ENCODE data around the gene ECHDC3.

Gene ECHDC3

DNA sequence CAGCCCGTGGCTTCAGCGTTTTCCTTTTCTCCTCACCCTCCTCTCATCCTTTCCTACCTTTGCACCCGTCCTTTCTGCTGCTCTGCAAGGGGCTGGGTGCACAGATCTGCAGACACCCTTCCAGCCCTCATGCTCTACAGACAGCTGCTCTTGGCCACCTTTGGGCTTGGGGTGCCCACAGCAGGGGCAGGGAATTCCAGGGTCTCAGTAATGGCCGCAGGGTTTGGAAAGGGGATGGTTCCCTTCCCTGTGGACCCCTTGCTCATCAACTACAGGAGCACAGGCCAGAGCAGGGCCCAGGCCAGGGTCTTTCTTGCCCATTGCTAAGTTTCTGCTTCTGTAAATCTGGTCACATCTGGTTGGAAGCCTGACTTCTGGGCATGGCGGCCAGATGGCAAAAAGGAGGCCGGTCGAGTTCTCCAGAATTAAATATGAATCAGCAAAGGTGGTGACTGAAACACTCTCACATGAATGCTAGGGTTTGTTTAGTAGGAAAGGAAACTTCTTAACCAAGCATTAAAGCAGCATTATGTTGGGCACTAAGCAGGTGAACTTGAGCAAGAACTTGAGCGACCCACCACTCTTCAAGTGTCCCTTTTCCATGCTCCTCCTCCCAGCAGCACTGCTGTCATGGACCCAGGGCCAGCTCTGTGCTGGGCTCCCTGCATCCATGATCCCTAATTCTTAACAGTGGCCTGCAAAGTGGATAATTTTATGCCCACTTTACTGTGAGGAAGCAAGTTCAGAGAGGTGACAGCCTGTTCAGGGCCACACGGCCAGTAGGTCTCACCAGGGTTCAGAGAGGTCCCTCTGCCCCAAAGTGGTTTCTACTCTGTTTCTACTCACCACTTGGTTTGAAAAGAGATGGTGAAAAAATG is 1.5 kb downstream of the ECHDC3 start:
- TF ChIP-seq JUND (IDR thresholded peaks at IDR 0.05; ENCODE audit: low read depth), result no peak
- in situ Hi-C loops (cut with HindIII; ENCODE audit: low pct_unique_long_range_greater_than_20kb, low sequenced_read_pairs), result no loop called here
- DNase-seq (ENCODE audit: low read depth in 1 of 2, low spot score in 1 of 2), result no peak

DNA sequence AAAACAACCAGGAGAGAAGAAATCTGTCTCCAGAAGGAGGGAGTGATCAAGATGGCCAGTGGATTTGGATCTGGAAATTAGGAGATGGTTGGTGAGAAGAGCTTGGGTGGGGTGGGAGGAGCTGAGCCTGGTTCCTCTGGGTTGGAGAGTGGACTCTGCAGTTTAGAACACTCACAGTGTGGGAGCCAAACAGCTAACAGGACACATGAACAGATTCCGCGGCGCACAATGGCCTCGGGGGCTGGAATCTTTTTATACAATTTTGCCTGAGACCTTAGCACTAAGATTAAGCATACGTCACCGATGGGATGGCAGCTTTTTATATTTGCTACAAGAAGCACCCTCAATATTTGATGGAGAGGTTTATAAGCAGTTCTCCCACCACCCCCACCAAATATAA is 2.9 kb downstream of the ECHDC3 start:
- TF ChIP-seq JUND (IDR thresholded peaks at IDR 0.05; ENCODE audit: low read depth), result no peak
- DNase-seq (ENCODE audit: low read depth in 1 of 2, low spot score in 1 of 2), result no peak
- in situ Hi-C loops (cut with HindIII; ENCODE audit: low pct_unique_long_range_greater_than_20kb, low sequenced_read_pairs), result no loop called here

DNA sequence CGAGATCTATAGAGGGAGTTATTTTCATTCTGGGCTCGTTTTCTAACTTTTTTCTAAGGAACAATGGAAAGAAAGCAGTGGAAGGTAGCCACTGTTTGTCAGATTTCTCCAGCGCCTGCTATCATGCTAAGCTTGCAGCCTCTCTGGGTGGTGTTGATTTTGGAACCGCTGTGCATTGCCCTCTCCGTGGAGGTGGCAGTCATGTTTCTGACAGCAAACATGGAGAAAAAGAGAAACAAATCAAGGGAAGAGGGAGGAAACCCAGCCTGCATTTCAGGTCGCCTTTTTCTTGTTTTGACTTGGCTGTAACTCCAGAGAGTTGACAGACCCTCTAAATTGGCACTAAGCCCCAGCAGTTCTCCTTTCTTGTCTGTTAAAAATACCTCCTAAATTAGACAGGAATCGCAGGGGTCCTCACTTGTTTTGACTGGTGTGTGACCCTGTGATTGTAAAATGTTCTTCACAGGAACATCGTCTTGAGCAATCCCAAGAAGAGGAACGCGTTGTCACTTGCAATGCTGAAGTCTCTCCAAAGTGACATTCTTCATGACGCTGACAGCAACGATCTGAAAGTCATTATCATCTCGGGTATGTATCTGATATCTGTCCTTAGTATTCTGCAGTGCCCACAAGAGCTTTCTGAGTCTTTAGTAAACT is 4.8 kb downstream of the ECHDC3 start:
- in situ Hi-C loops (cut with HindIII; ENCODE audit: low pct_unique_long_range_greater_than_20kb, low sequenced_read_pairs), result no loop called here
- no peak for DNase-seq (ENCODE audit: low read depth in 1 of 2, low spot score in 1 of 2)
- TF ChIP-seq JUND (IDR thresholded peaks at IDR 0.05; ENCODE audit: low read depth), result no peak

DNA sequence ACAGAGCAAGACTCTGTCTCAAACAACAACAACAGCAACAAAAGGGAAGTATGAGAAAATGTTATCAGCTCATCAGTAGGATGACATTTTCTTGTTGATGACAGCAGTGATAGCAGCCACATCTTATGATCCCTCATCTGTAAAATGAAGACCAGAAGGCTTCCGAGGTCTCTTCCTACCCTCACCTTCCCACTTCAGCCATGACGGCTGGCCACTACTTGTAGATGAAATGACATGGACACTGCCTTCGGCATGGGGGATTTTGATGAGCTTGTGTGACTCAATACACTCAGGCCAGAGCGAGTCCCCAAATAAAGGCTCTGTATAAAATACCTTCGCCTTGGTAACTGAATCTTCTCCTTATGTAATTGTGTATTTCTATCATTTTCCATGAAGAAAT is 6.7 kb downstream of the ECHDC3 start:
- in situ Hi-C loops (cut with HindIII; ENCODE audit: low pct_unique_long_range_greater_than_20kb, low sequenced_read_pairs), result no loop called here
- TF ChIP-seq JUND (IDR thresholded peaks at IDR 0.05; ENCODE audit: low read depth), result no peak

DNA sequence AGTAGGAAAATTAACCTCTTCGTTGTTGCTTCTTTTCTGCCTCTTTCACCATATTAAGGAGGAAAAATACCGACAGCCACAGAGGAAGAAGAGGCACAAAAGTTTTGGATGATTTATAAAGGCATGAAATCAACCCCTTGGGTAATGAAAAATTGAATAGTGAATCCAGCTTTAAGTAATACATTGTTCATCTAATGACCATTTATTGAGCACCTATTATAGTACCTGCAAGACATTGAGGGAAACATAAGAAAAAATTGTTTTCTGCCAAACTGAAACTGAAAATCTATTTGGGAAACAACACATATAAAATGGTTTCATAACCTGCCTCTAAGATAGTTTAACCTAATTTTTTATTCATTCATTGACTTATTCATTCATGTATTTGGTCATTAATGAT is 8.2 kb downstream of the ECHDC3 start:
- in situ Hi-C loops (cut with HindIII; ENCODE audit: low pct_unique_long_range_greater_than_20kb, low sequenced_read_pairs), result no loop called here
- no peak for TF ChIP-seq JUND (IDR thresholded peaks at IDR 0.05; ENCODE audit: low read depth)
- no peak for DNase-seq (ENCODE audit: low read depth in 1 of 2, low spot score in 1 of 2)

More for the DNA sequence above, 6.7 kb downstream of the ECHDC3 start:
- DNase-seq (ENCODE audit: low read depth in 1 of 2, low spot score in 1 of 2), result no peak

DNA sequence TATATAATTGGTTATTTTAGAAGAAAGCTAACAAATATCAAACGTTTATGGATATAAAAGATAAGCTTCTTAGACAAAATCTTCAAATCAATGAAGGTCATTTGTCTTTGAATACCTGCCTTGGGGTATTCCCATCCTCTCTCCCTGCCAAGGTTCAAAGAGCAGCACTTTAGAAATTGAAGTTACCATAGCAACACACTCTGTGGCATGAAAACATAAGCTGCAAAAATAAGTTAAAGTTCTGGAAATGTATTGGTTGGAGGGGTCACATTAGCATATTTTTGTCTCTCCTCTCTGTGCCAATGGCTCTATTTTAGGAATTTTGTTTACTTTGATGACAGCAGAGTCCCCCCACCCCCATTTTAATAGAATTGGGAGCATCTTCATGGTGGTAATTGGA is 12.0 kb downstream of the ECHDC3 start:
- in situ Hi-C loops (cut with HindIII; ENCODE audit: low pct_unique_long_range_greater_than_20kb, low sequenced_read_pairs), result no loop called here

DNA sequence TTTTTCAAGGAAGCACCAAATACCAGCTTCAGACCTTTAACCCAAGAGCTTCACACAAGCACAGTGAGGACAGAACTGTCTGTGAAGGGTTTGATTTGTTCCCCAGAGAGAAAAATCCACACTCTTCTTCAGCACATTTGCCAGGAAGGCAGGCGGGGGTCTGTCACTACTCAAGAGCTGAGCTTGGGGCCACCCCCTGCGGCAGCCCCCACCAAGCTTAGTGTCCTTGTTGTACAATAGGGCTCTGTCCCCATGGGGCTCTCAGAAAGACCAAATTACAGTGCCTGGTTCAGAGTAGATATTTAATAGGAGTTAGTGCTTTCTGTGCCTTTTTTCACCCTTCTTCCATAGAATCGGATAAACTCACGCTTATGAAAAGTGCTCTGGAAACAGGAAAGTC is 12.4 kb downstream of the ECHDC3 start:
- TF ChIP-seq JUND (IDR thresholded peaks at IDR 0.05; ENCODE audit: low read depth), result no peak
- in situ Hi-C loops (cut with HindIII; ENCODE audit: low pct_unique_long_range_greater_than_20kb, low sequenced_read_pairs), result no loop called here
- DNase-seq (ENCODE audit: low read depth in 1 of 2, low spot score in 1 of 2), result no peak

More for the DNA sequence above, 12.0 kb downstream of the ECHDC3 start:
- TF ChIP-seq JUND (IDR thresholded peaks at IDR 0.05; ENCODE audit: low read depth), result no peak
- no peak for DNase-seq (ENCODE audit: low read depth in 1 of 2, low spot score in 1 of 2)

DNA sequence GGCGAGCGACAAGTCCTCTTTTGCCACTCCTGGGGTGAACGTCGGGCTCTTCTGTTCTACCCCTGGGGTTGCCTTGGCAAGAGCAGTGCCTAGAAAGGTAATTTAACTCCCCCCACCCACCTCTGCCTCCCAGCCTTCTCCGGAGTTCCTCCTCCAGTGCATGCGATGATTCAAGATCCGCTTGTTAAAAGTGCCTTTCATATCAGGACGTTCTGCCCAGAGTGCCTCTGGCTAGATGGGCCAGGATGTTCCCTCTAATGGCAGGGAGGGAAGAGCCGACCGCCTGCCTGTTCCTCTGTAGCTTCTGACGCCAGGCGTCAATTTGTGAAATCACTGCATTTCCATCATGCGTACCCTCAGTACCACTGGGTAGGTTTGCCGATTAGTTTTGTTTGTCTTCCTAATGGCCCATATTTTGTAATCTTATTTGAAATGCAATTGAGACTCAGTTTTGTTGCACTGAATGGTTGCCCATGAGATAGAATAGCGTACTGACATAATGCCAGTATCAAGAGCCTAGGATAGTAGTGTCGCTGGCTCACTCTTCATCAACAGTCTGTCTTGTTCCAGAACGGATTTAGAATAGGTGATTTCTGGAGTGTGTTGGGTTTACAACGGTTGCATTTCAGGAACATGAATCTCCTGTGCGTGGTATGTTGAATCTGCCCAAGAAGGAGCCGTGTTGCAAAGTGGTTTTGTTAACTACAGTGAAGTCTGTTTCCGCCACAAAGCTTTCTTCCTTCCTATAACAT is 13.5 kb downstream of the ECHDC3 start:
- no peak for TF ChIP-seq JUND (IDR thresholded peaks at IDR 0.05; ENCODE audit: low read depth)
- DNase-seq (ENCODE audit: low read depth in 1 of 2, low spot score in 1 of 2), result no peak
- in situ Hi-C loops (cut with HindIII; ENCODE audit: low pct_unique_long_range_greater_than_20kb, low sequenced_read_pairs), result no loop called here

DNA sequence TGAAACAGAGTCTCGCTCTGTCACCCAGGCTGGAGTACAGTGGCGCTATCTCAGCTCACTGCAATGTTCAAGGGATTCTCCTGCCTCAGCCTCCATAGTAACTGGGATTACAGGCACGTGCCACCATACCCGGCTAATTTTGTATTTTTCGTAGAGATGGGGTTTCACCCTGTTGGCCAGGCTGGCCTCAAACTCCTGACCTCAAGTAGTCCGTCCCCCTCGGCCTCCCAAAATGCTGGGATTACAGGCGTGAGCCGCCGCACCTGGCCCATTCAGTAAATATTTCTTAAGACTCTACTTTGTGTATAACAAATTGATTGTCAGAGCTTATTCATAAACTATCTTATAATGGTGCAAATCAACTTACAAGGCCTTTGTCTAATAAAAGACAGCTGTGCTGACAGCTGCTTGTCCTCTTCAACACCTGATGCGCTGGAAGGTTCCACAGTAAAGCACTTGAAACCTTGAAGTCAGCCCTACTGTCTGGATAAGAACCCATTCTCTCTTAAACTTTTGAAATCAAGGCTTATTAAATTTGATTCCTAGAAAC is 14.7 kb downstream of the ECHDC3 start:
- in situ Hi-C loops (cut with HindIII; ENCODE audit: low pct_unique_long_range_greater_than_20kb, low sequenced_read_pairs), result no loop called here
- TF ChIP-seq JUND (IDR thresholded peaks at IDR 0.05; ENCODE audit: low read depth), result no peak
- no peak for DNase-seq (ENCODE audit: low read depth in 1 of 2, low spot score in 1 of 2)

DNA sequence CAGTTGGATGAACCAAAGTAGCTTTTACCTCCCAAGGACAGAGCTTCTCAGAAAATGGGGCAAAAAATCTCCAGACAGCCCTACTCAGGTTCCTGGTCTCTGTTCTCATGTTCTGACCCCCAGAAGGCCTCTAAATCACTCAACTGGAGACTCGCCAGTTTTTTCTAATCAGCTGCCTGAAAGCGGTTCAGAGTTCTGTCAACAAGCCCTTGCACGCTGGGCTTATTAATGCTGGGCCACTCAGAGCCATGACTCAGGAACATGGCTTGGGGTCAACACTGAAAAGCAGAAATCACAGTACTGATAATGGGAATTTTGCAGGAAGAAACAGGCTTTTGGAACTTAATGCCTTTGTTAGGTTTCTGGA is 15.3 kb downstream of the ECHDC3 start:
- in situ Hi-C loops (cut with HindIII; ENCODE audit: low pct_unique_long_range_greater_than_20kb, low sequenced_read_pairs), result no loop called here
- TF ChIP-seq JUND (IDR thresholded peaks at IDR 0.05; ENCODE audit: low read depth), result no peak
- DNase-seq (ENCODE audit: low read depth in 1 of 2, low spot score in 1 of 2), result no peak

DNA sequence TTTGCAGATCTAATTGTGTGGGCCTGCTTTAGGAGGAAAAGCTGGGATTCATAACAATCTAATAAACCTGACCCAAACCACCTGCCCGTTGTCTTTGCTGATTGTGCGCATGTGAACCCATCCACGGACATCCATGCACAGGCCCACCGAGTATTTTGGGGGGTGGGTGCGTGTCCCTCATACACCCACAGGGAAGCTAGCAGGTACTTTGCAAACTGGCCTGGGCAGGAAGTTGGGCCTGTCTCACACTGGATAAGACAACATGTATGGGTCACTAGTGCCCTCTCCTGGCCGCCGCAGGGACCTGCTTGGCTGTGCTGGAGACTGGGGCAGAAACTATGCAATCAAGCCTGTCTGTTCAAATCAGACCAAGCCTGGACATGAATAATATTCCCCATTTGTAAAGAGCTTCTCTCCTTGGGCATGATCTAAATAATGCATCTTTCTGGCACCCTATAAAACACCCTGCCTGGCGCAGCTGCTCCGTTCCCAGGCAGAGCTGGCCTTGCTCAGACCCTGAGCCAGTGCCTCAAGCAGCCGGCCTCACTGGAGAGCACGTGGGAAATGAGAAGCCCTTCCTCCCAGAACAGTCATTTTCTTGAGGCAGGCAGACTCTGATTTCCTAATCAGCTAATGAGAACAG is 15.8 kb downstream of the ECHDC3 start:
- TF ChIP-seq JUND (IDR thresholded peaks at IDR 0.05; ENCODE audit: low read depth), result no peak
- peak; percentile 87 to 88 for DNase-seq (ENCODE audit: low read depth in 1 of 2, low spot score in 1 of 2)
- in situ Hi-C loops (cut with HindIII; ENCODE audit: low pct_unique_long_range_greater_than_20kb, low sequenced_read_pairs), result no loop called here

DNA sequence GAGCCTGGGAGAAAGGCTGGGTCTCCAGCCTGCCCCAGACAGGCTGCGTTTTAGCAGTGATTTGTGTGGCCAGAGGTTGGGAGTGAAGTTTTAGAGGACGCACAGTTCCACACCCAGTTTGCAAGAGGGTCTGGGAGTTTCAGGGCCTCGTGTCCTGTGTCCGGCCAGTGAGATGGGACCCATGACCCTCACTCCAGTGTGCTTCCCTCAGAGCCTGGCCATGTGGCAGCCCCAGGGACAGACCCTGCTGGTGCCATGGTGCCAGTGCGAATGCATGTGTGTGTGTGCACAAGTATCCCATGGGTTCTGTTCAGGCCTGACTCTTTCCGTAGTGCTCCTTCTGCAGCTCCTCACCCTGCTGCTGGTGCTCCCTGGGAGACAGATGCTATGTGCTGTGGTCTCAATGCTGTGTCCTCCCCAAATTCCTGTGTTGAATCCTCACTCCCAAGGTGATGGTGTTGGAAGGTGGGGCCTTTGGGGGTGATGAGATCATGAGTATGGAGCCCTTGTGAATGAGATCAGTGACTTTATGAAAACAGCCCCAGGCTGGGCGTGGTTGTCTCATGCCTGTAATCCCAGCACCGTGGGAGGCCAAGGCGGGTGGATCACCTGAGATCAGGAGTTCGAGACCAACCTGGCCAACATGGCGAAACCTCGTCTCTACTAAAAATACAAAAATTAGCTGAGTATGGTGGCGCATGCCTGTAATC is 16.5 kb downstream of the ECHDC3 start:
- no peak for DNase-seq (ENCODE audit: low read depth in 1 of 2, low spot score in 1 of 2)
- in situ Hi-C loops (cut with HindIII; ENCODE audit: low pct_unique_long_range_greater_than_20kb, low sequenced_read_pairs), result no loop called here
- no peak for TF ChIP-seq JUND (IDR thresholded peaks at IDR 0.05; ENCODE audit: low read depth)

Measured in T47D (cell line).